Heart left ventricle (tissue), 13 donors: Measurements from ENCODE around the gene DDX47.

ENCODE experiments used
- CTCF ChIP-seq, 12 donors: fragments of 200-600 bp; sonication (generic) in 4 of 12; IDR thresholded peaks; one replicate each; pipeline versions ENCODE4 v1.5.0 to v1.8.0; 2018 to 2022; ENCODE audit warnings: antibody characterized with exemption in 12 of 12, mild to moderate bottlenecking in 5 of 12
- POLR2A ChIP-seq, 2 donors: fragments of 450-650 bp; IDR thresholded peaks; one replicate each; pipeline ENCODE4 v1.6.1; 2017; ENCODE audit warnings: antibody characterized with exemption in 2 of 2, mild to moderate bottlenecking in 2 of 2, moderate library complexity in 2 of 2
- donor health status: ischemic (EF 13 %, LVEDD 7.1; RV severe dilation, severe dysfunction).
- donor health status: DM: no; HTN: yes; CAD: no.
- donor health status: DM: no; HTN: no; CAD: no.
- donor health status: ischemic (EF 25% LVEDD 6.9; RV normal size, moderate dysfunction).
- donor health status: ischemic (EF 25% LVEDD 5.7; RV mildly dilated, moderate dysfunction).
- donor health status: ischemic (EF 35%, LVEDD 5.7; RV mildly dilated, moderate dysfunction).
- donor health status: nonischemic (EF 11% LVEDD 7.7; RV severe dilation, severe dysfunction).
- donor health status: DM: yes; HTN: yes; CAD: no.
- donor health status: PGD.
- donor health status: ischemic (EF 29% LVEDD 5.4; RV normal size, mild dysfunction).
- donor health status: nonischemic (EF 23%, LVEDD 6.1; RV moderate dilation, normal function).

GRCh38 chr12:12791756-12792369 is 21.3 kb upstream of the DDX47 start:
- TF ChIP-seq CTCF (IDR thresholded peaks at IDR 0.05) = no peak
- TF ChIP-seq POLR2A (IDR thresholded peaks at IDR 0.05) = no peak
